Lung (tissue), 12 donors: ENCODE data around the gene CENPL. TPM values are rescaled to one million over a fixed set of nuclear protein-coding genes. Genes with fewer than 3 reads are reported as not detected.
A peak's percentile ranks its signal among the peaks of the same experiment; 100 is the strongest.

Experiments used
- ATAC-seq: fragments of 200-7000 bp; cut with Tn5 transposase; one replicate; pipeline ENCODE4 v1.9.1; 2020; ENCODE audit warnings: moderate number of reproducible peaks; ENCODE audit not compliant: insufficient read depth, low FRiP score
- DNase-seq, 3 donors: peaks; one replicate each; pipeline ENCODE4 v3.0.0-alpha.2; 2013 to 2017
- H3K27ac ChIP-seq, 2 donors: one replicate each; pipeline ENCODE4 v1.5.1; 2013; ENCODE audit warnings: mild to moderate bottlenecking in 2 of 2, moderate library complexity in 2 of 2, control low read depth in 1 of 2, inconsistent platforms in 1 of 2, low read depth in 1 of 2, low read length in 1 of 2
- H3K27me3 ChIP-seq, 3 donors: one replicate each; pipeline ENCODE4 v1.5.1; 2013; ENCODE audit warnings: low read length in 2 of 3; ENCODE audit not compliant: control insufficient read depth in 3 of 3, insufficient read depth in 3 of 3
- H3K36me3 ChIP-seq, 4 donors: one replicate each; pipeline ENCODE4 v1.5.1; 2013; ENCODE audit warnings: low read length in 4 of 4, mild to moderate bottlenecking in 1 of 4, moderate library complexity in 1 of 4; ENCODE audit not compliant: control insufficient read depth in 4 of 4, insufficient read depth in 4 of 4
- H3K4me1 ChIP-seq, 5 donors: one replicate each; pipeline ENCODE4 v1.5.1; 2013; ENCODE audit warnings: low read length in 5 of 5, mild to moderate bottlenecking in 2 of 5, moderate library complexity in 1 of 5; ENCODE audit not compliant: control insufficient read depth in 5 of 5, insufficient read depth in 5 of 5
- H3K4me3 ChIP-seq: one replicate; pipeline ENCODE4 v1.5.1; 2013; ENCODE audit warnings: mild to moderate bottlenecking, control low read depth, moderate library complexity
- H3K9ac ChIP-seq, 2 donors: one replicate each; pipeline ENCODE4 v1.5.1; 2013; ENCODE audit warnings: low read length in 2 of 2, control low read depth in 1 of 2; ENCODE audit not compliant: insufficient read depth in 1 of 2
- H3K9me3 ChIP-seq, 4 donors: one replicate each; pipeline ENCODE4 v1.5.1; 2013; ENCODE audit warnings: low read length in 3 of 4, mild to moderate bottlenecking in 1 of 4, moderate library complexity in 1 of 4; ENCODE audit not compliant: control insufficient read depth in 4 of 4, insufficient read depth in 3 of 4
- WGBS, 2 donors: extraction: QIAGEN DNeasy Blood & Tissue Kit; methylation state at CpG; one replicate each; pipeline ENCODE4 v1.1.7; 2013; 5-methylcytosine and 5-hydroxymethylcytosine counted together
- polyA plus RNA-seq, 2 donors: library from polyadenylated mRNA; stranded (reverse); fragments of 200-250 nt; gene quantifications; one replicate each; pipeline ENCODE4 v1.2.1, GENCODE V29; 2013
- total RNA-seq, 2 donors: library from RNA; depleted of rRNA in 1 of 2; stranded (reverse); fragments of >200 nt in 1 of 2; gene quantifications; one replicate each; pipeline ENCODE4 v1.2.1, GENCODE V29; 2014 to 2021
- TF ChIP-seq, protein P1 (sequence below): IDR thresholded peaks from 2 replicates; pipeline ENCODE4 v1.5.1; 2012; ENCODE audit warnings: mild to moderate bottlenecking; ENCODE audit errors: control extremely low read depth, extremely low read depth
- donor health status: control.
- donor health status: control.
- donor health status: Bipolar disorder and iron deficiency.
- donor health status: healthy.
- donor health status: DM: yes; HTN: yes; CAD: no.

CENPL gene
- total and polyA plus RNA-seq, 4 donors, result 1.8 to 8.5 (median 4.5) TPM

DNA sequence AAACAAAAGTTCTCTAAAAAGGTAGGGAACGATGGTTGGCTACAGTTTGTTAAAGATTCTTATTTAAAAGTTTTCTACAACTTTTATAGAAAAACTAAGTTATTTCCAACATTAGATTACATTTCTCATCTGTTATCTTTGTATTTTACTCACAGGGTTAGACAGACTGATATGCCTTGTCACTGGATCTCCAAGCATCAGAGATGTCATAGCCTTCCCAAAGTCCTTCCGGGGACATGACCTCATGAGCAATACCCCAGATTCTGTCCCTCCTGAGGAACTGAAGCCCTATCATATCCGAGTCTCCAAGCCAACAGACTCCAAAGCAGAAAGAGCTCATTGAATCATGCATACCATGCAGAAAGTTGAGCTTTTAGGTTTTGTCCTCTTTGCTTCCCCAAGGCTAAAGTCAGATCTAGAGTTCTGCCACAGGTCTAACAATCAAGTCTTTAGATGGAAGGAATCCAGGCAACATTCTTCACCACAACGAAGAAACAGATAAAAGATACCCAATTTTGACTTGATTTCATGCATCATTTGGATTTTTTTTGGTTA lies 32.8 kb upstream of the CENPL start:
- no peak overlapping the region for H3K9ac ChIP-seq
- no peaks in the 10 kb centered on the region for H3K9me3 ChIP-seq
- H3K27me3 ChIP-seq, result no peaks in the 10 kb centered on the region
- peaks cover 10 to 33% (median 16%) of the 10 kb centered on the region in 4 donors for H3K36me3 ChIP-seq
- ATAC-seq (no peak), DNase-seq (no peak)
- no peak overlapping the region for H3K4me3 ChIP-seq
- peaks cover 0 to 5% (median 0%) of the 10 kb centered on the region in 5 donors for H3K4me1 ChIP-seq
- H3K27ac ChIP-seq, result peak overlapping the region in 1 of 2 donors; percentile 63
- TF ChIP-seq, protein P1, sequence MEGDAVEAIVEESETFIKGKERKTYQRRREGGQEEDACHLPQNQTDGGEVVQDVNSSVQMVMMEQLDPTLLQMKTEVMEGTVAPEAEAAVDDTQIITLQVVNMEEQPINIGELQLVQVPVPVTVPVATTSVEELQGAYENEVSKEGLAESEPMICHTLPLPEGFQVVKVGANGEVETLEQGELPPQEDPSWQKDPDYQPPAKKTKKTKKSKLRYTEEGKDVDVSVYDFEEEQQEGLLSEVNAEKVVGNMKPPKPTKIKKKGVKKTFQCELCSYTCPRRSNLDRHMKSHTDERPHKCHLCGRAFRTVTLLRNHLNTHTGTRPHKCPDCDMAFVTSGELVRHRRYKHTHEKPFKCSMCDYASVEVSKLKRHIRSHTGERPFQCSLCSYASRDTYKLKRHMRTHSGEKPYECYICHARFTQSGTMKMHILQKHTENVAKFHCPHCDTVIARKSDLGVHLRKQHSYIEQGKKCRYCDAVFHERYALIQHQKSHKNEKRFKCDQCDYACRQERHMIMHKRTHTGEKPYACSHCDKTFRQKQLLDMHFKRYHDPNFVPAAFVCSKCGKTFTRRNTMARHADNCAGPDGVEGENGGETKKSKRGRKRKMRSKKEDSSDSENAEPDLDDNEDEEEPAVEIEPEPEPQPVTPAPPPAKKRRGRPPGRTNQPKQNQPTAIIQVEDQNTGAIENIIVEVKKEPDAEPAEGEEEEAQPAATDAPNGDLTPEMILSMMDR, result no peak
- 87 to 91% methylated on average over 4 of the region's 4 CpGs for WGBS, 2 donors

DNA sequence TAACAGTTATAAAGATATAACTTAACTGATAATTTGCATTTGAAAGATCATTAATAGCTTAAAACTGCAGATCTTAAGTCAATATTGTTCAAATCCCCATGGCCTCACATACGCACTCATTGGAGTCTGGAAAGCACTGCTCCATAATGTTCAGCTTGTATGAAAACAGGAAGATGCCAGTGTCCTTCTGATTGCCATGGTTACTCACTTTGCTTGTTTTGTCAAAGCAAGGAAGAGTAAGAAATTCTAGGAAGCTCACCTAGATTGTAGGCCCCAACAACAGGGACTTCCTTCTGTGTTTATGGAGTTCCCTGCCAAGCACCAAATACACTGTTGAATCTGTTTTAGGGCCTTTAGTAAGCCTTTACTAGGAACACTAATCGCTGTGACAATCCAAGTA lies 32.2 kb upstream of the CENPL start:
- Histone ChIP-seq H3K27ac (no peak overlapping the region), H3K4me3 (no peak overlapping the region), H3K4me1 (peaks cover 0 to 5% (median 0%) of the 10 kb centered on the region in 5 donors), H3K9me3 (no peaks in the 10 kb centered on the region), H3K9ac (no peak overlapping the region), H3K27me3 (no peaks in the 10 kb centered on the region), H3K36me3 (peaks cover 10 to 34% (median 16%) of the 10 kb centered on the region in 4 donors)
- 96 to 97% methylated on average over 2 of the region's 2 CpGs for WGBS, 2 donors
- ATAC-seq (no peak), DNase-seq (no peak)
- TF ChIP-seq, protein P1, result no peak

DNA sequence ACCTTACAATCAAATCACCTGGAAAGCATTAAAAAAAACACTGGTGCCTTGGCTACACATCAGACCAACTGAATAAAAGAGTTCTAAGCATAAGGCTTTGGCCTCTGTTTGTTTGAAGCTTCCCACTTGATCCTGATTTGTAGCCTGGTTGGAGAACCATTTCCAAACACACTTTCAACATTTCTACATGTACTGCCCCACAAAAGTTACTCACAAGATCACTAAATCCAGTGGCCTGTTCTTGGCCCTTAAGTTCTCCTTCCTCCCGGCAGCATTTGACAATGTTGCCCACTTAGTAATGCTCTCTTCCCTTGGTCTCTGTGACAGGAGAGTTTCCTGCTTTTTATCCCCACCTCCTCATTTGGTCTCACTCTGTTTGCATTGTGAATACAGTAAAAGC lies 31.3 kb upstream of the CENPL start:
- no peaks in the 10 kb centered on the region for H3K9me3 ChIP-seq
- H3K4me3 ChIP-seq, result no peak overlapping the region
- TF ChIP-seq, protein P1, result no peak
- no peak overlapping the region for H3K27ac ChIP-seq
- H3K27me3 ChIP-seq, result no peaks in the 10 kb centered on the region
- H3K36me3 ChIP-seq, result peaks cover 9 to 34% (median 16%) of the 10 kb centered on the region in 4 donors
- peaks cover 0 to 5% (median 0%) of the 10 kb centered on the region in 5 donors for H3K4me1 ChIP-seq
- WGBS, 2 donors, result 67 to 70% methylated on average over 1 of the region's 1 CpG
- ATAC-seq, result no peak
- no peak overlapping the region for H3K9ac ChIP-seq
- DNase-seq, result no peak

DNA sequence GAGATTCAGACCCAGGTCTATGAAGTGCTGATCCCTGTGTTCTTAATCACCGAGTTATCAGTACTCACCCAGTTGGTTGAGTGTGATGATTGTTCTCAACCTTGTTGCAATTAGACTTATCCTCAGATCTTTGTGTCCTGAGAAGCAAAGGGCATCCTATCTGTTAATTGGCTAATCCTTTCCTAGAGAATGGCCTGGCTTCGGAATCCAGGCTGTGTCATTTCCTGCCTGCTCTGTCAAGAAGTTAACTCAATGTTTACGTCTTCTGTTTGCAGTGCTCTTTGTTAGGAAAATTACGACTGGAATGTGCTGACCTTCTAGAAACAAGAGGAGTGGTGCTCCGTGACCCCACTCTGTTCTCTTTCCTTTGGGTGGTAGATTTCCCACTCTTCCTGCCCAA lies 28.4 kb upstream of the CENPL start:
- Histone ChIP-seq H3K36me3 (peaks cover 13 to 26% (median 16%) of the 10 kb centered on the region in 4 donors), H3K9me3 (no peaks in the 10 kb centered on the region), H3K27ac (peak overlapping the region; percentile 30 to 42), H3K4me1 (peaks cover 0 to 5% (median 0%) of the 10 kb centered on the region in 5 donors), H3K27me3 (no peaks in the 10 kb centered on the region), H3K4me3 (no peak overlapping the region), H3K9ac (no peak overlapping the region)
- TF ChIP-seq, protein P1, result no peak
- ATAC-seq (peak; percentile 19), DNase-seq (peak; percentile 26 to 72 (median 61))
- WGBS, 2 donors, result 41 to 65% methylated on average over 5 of the region's 5 CpGs
